ENCODE results near the gene SURF4.

DNA sequence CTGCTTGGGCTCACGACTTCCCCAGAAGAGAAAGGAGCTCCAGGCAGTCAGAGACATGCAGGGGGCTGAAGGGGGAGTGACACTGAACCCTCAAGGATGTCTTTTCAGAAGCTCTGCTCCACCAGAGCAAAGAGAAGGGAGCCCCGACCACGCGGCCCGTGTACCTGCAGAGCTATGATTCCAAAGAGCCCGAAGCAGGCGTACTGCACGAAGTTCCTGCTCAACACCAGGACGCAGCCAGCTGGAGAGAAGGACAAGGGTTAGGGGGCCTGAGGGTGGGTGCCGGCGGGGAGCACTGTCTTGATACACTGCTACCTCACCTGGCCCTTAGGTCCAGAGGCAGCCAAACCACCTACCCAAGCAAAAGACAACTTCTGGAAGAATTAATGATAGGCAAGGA, 9.4 kb downstream of the SURF4 start:
- TF ChIP-seq POLR2A (IDR thresholded peaks at IDR 0.05; ENCODE audit: insufficient read depth in 1 of 2, low read depth in 2 of 2, low read length in 2 of 2) (no peak), TOE1 (CRISPR knock-in tag; IDR thresholded peaks at IDR 0.05) (no peak), SMC3 (IDR thresholded peaks at IDR 0.05; ENCODE audit: low read length) (no peak), FOXA1 (IDR thresholded peaks at IDR 0.05) (no peak), FOXA1 (CRISPR knock-in tag; IDR thresholded peaks at IDR 0.05) (no peak), ZNF337 (CRISPR knock-in tag; IDR thresholded peaks at IDR 0.05; ENCODE audit: borderline replicate concordance, low read depth) (no peak), TP53 (CRISPR knock-in tag; conservative IDR thresholded peaks at IDR 0.05) (no peak)
- TF ChIP-seq, protein P1, sequence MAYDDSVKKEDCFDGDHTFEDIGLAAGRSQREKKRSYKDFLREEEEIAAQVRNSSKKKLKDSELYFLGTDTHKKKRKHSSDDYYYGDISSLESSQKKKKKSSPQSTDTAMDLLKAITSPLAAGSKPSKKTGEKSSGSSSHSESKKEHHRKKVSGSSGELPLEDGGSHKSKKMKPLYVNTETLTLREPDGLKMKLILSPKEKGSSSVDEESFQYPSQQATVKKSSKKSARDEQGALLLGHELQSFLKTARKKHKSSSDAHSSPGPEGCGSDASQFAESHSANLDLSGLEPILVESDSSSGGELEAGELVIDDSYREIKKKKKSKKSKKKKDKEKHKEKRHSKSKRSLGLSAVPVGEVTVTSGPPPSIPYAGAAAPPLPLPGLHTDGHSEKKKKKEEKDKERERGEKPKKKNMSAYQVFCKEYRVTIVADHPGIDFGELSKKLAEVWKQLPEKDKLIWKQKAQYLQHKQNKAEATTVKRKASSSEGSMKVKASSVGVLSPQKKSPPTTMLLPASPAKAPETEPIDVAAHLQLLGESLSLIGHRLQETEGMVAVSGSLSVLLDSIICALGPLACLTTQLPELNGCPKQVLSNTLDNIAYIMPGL (CRISPR knock-in tag; IDR thresholded peaks at IDR 0.05; ENCODE audit: borderline replicate concordance in 1 of 2, low read depth in 1 of 2): no peak
- TF ChIP-seq, protein P2, sequence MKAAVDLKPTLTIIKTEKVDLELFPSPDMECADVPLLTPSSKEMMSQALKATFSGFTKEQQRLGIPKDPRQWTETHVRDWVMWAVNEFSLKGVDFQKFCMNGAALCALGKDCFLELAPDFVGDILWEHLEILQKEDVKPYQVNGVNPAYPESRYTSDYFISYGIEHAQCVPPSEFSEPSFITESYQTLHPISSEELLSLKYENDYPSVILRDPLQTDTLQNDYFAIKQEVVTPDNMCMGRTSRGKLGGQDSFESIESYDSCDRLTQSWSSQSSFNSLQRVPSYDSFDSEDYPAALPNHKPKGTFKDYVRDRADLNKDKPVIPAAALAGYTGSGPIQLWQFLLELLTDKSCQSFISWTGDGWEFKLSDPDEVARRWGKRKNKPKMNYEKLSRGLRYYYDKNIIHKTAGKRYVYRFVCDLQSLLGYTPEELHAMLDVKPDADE (CRISPR knock-in tag; IDR thresholded peaks at IDR 0.05): no peak
- TF ChIP-seq, protein P3, sequence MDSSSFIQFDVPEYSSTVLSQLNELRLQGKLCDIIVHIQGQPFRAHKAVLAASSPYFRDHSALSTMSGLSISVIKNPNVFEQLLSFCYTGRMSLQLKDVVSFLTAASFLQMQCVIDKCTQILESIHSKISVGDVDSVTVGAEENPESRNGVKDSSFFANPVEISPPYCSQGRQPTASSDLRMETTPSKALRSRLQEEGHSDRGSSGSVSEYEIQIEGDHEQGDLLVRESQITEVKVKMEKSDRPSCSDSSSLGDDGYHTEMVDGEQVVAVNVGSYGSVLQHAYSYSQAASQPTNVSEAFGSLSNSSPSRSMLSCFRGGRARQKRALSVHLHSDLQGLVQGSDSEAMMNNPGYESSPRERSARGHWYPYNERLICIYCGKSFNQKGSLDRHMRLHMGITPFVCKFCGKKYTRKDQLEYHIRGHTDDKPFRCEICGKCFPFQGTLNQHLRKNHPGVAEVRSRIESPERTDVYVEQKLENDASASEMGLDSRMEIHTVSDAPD (CRISPR knock-in tag; IDR thresholded peaks at IDR 0.05): no peak
